Breast epithelium (tissue), 3 donors: ENCODE measurements around the gene DDT.
"Not testable (repeated sequence)": the region's sequence is repeated elsewhere in the genome, so short reads cannot be mapped to it uniquely, and the experiment has no call there.

Experiments used
- CTCF ChIP-seq, 3 donors: fragments of 450-650 bp; IDR thresholded peaks; one replicate each; pipeline ENCODE4 v1.5.1; 2016 to 2017; ENCODE audit warnings: antibody characterized with exemption in 3 of 3, mild to moderate bottlenecking in 3 of 3, moderate library complexity in 3 of 3
- POLR2A ChIP-seq: fragments of 450-650 bp; IDR thresholded peaks from one replicate; pipeline ENCODE4 v1.6.1; 2016; ENCODE audit warnings: antibody characterized with exemption, mild to moderate bottlenecking, moderate library complexity
- POLR2AphosphoS5 ChIP-seq, 3 donors: sonication (generic); formaldehyde crosslinking; IDR thresholded peaks; one replicate each; pipeline ENCODE4 v1.6.1; 2017; ENCODE audit warnings: antibody characterized with exemption in 3 of 3

DNA sequence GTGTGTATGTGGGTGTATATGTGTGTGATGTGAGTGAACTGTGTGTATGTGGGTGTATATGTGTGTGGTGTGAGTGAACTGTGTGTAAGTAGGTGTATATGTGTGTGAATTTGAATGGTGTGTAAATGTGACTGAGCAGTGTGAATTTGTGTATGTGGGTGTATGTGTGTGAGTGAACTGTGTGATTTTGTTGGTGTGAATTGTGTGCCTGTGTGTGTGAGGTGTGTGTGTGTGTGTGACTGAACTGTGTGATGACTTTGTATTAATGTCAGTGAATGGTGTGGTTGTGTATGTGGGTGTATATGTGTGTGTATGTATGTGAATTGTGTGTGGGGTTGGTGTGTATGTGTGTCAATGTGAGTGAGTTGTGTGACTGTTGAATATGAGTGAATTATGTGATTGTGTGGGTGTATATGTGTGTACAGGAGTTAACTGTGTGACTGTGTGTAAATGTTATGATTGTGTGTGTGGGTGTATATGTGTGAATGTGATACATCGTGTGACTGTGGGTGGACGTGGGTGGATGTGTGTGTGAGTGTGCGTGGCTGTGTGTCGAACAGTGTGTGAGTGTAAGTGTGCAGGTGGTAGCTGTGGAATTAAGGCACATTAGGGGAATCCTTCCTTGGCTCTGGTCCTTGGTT lies 12.4 kb upstream of the DDT start:
- TF ChIP-seq POLR2AphosphoS5 (IDR thresholded peaks at IDR 0.05); CTCF (IDR thresholded peaks at IDR 0.05); POLR2A: not testable (repeated sequence)
